SK-N-SH treated with all-trans-retinoic acid at 6 μM for 48 hours (cell line): ENCODE results near the gene MMP23B.

ENCODE experiments used
- ATAC-seq: fragments of 200-7000 bp; cut with Tn5 transposase; 3 replicates; pipeline ENCODE4 v1.9.1; 2020; ENCODE audit warnings: mild to moderate bottlenecking, moderate library complexity
- BACH2 ChIP-seq: fragments of 250-450 bp; sonication (Bioruptor Pico); IDR thresholded peaks from 2 replicates; pipeline ENCODE4 v1.9.0; 2021; ENCODE audit warnings: mild to moderate bottlenecking, borderline replicate concordance
- CSDC2 ChIP-seq: fragments of 250-450 bp; sonication (Bioruptor Pico); IDR thresholded peaks from 2 replicates; pipeline ENCODE4 v1.5.0; 2020; ENCODE audit warnings: mild to moderate bottlenecking, moderate library complexity
- GLIS3 ChIP-seq: fragments of 250-450 bp; sonication (Bioruptor Pico); IDR thresholded peaks from 2 replicates; pipeline ENCODE4 v1.5.0; 2020; ENCODE audit warnings: mild to moderate bottlenecking, moderate library complexity
- ISL1 ChIP-seq: fragments of 250-450 bp; sonication (Bioruptor Pico); IDR thresholded peaks from 2 replicates; pipeline ENCODE4 v2.1.2; 2022; ENCODE audit warnings: mild to moderate bottlenecking, moderate library complexity
- OSR1 ChIP-seq: fragments of 250-450 bp; sonication (Bioruptor Pico); IDR thresholded peaks from 2 replicates; pipeline ENCODE4 v1.8.0; 2022; ENCODE audit warnings: moderate library complexity, mild to moderate bottlenecking, inconsistent platforms
- PPARA ChIP-seq: fragments of 250-450 bp; sonication (Bioruptor Pico); IDR thresholded peaks from 2 replicates; pipeline ENCODE4 v1.5.0; 2020; ENCODE audit warnings: mild to moderate bottlenecking, borderline replicate concordance
- RARB ChIP-seq: fragments of 250-450 bp; sonication (Bioruptor Pico); IDR thresholded peaks from 2 replicates; pipeline ENCODE4 v1.8.0; 2021; ENCODE audit warnings: mild to moderate bottlenecking, moderate library complexity
- SNAI2 ChIP-seq: fragments of 250-450 bp; sonication (Bioruptor Pico); IDR thresholded peaks from 2 replicates; pipeline ENCODE4 v1.5.0; 2020; ENCODE audit warnings: mild to moderate bottlenecking, moderate library complexity
- TCF4 ChIP-seq: fragments of 250-450 bp; sonication (Bioruptor Pico); IDR thresholded peaks from 2 replicates; pipeline ENCODE4 v1.8.0; 2021; ENCODE audit warnings: mild to moderate bottlenecking, moderate library complexity, borderline replicate concordance
- TOX ChIP-seq: fragments of 250-450 bp; sonication (Bioruptor Pico); IDR thresholded peaks from 2 replicates; pipeline ENCODE4 v1.8.0; 2021; ENCODE audit warnings: mild to moderate bottlenecking, moderate library complexity, borderline replicate concordance
- ZC3H10 ChIP-seq: fragments of 250-450 bp; sonication (Bioruptor Pico); IDR thresholded peaks from 2 replicates; pipeline ENCODE4 v1.5.1; 2021; ENCODE audit warnings: mild to moderate bottlenecking, moderate library complexity
- ZFP3 ChIP-seq: fragments of 250-450 bp; sonication (Bioruptor Pico); IDR thresholded peaks from 2 replicates; pipeline ENCODE4 v1.5.0; 2020; ENCODE audit warnings: mild to moderate bottlenecking, moderate library complexity
- ZFP30 ChIP-seq: fragments of 450-650 bp; formaldehyde crosslinking; IDR thresholded peaks from 2 replicates; pipeline ENCODE4 v1.5.0; 2022; ENCODE audit warnings: mild to moderate bottlenecking, moderate library complexity
- ZNF8 ChIP-seq: fragments of 450-650 bp; formaldehyde crosslinking; IDR thresholded peaks from 2 replicates; pipeline ENCODE4 v1.5.0; 2020; ENCODE audit warnings: mild to moderate bottlenecking, moderate library complexity
- TF ChIP-seq, protein P1 (sequence below): fragments of 250-450 bp; sonication (Bioruptor Pico); IDR thresholded peaks from 2 replicates; pipeline ENCODE4 v1.8.0; 2020; ENCODE audit warnings: mild to moderate bottlenecking, moderate library complexity, borderline replicate concordance
- TF ChIP-seq, protein P2 (sequence below): fragments of 250-450 bp; sonication (Bioruptor Pico); IDR thresholded peaks from 2 replicates; pipeline ENCODE4 v1.5.1; 2021; ENCODE audit warnings: mild to moderate bottlenecking, moderate library complexity
- TF ChIP-seq, protein P3 (sequence below): fragments of 250-450 bp; sonication (Bioruptor Pico); IDR thresholded peaks from 2 replicates; pipeline ENCODE4 v1.5.0; 2020; ENCODE audit warnings: mild to moderate bottlenecking, moderate library complexity
- TF ChIP-seq, protein P4 (sequence below): fragments of 250-450 bp; sonication (Bioruptor Pico); IDR thresholded peaks from 2 replicates; pipeline ENCODE4 v1.8.0; 2021; ENCODE audit warnings: low read depth, mild to moderate bottlenecking, moderate library complexity, borderline replicate concordance
- TF ChIP-seq, protein P5 (sequence below): fragments of 250-450 bp; sonication (Bioruptor Pico); IDR thresholded peaks from 2 replicates; pipeline ENCODE4 v1.5.1; 2020; ENCODE audit warnings: low read depth, mild to moderate bottlenecking, moderate library complexity

MMP23B gene

DNA sequence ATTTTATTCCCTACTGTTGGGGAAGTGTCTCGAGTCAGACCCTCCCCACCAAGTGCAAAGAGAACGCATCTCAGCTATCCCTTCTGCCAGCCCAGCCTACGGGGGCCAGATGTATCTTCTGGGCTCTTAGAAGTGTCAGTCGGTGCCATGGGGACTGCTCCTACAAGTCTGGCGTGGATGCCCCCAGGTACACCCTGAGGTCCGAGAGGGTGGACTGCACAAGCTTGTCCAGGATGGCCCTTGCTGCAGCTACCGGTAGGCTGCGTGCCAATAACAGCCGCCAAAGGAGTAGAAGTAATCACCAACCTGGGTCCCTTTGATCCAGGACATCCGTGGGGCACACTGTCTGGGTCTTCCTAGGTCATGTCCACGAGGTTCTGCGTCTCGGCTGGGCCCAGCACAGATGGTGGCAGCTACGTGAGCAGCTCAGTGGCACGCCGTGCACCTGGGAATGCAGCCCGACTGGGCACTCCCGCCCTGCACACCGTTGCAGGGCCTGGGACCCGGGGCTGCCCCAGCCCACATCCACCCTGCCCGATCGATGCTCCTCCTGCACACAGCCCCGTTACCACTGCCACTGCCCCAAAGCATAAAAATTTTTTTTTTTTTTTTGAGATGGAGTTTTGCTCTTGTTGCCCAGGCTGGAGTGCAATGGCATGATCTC is 48.5 kb upstream of the MMP23B start:
- no peak for ATAC-seq
- TF ChIP-seq, protein P1, sequence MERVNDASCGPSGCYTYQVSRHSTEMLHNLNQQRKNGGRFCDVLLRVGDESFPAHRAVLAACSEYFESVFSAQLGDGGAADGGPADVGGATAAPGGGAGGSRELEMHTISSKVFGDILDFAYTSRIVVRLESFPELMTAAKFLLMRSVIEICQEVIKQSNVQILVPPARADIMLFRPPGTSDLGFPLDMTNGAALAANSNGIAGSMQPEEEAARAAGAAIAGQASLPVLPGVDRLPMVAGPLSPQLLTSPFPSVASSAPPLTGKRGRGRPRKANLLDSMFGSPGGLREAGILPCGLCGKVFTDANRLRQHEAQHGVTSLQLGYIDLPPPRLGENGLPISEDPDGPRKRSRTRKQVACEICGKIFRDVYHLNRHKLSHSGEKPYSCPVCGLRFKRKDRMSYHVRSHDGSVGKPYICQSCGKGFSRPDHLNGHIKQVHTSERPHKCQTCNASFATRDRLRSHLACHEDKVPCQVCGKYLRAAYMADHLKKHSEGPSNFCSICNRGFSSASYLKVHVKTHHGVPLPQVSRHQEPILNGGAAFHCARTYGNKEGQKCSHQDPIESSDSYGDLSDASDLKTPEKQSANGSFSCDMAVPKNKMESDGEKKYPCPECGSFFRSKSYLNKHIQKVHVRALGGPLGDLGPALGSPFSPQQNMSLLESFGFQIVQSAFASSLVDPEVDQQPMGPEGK (CRISPR knock-in tag), result no peak
- TF ChIP-seq PPARA (no peak), CSDC2 (CRISPR knock-in tag) (no peak), ZC3H10 (CRISPR knock-in tag) (no peak), GLIS3 (no peak), OSR1 (CRISPR knock-in tag) (no peak), ZNF8 (no peak), ZFP3 (CRISPR knock-in tag) (no peak), TOX (no peak), TCF4 (CRISPR knock-in tag) (no peak), RARB (no peak), ZFP30 (CRISPR knock-in tag) (no peak)
- TF ChIP-seq, protein P2, sequence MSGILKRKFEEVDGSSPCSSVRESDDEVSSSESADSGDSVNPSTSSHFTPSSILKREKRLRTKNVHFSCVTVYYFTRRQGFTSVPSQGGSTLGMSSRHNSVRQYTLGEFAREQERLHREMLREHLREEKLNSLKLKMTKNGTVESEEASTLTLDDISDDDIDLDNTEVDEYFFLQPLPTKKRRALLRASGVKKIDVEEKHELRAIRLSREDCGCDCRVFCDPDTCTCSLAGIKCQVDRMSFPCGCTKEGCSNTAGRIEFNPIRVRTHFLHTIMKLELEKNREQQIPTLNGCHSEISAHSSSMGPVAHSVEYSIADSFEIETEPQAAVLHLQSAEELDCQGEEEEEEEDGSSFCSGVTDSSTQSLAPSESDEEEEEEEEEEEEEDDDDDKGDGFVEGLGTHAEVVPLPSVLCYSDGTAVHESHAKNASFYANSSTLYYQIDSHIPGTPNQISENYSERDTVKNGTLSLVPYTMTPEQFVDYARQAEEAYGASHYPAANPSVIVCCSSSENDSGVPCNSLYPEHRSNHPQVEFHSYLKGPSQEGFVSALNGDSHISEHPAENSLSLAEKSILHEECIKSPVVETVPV (CRISPR knock-in tag), result no peak
- TF ChIP-seq, protein P3, sequence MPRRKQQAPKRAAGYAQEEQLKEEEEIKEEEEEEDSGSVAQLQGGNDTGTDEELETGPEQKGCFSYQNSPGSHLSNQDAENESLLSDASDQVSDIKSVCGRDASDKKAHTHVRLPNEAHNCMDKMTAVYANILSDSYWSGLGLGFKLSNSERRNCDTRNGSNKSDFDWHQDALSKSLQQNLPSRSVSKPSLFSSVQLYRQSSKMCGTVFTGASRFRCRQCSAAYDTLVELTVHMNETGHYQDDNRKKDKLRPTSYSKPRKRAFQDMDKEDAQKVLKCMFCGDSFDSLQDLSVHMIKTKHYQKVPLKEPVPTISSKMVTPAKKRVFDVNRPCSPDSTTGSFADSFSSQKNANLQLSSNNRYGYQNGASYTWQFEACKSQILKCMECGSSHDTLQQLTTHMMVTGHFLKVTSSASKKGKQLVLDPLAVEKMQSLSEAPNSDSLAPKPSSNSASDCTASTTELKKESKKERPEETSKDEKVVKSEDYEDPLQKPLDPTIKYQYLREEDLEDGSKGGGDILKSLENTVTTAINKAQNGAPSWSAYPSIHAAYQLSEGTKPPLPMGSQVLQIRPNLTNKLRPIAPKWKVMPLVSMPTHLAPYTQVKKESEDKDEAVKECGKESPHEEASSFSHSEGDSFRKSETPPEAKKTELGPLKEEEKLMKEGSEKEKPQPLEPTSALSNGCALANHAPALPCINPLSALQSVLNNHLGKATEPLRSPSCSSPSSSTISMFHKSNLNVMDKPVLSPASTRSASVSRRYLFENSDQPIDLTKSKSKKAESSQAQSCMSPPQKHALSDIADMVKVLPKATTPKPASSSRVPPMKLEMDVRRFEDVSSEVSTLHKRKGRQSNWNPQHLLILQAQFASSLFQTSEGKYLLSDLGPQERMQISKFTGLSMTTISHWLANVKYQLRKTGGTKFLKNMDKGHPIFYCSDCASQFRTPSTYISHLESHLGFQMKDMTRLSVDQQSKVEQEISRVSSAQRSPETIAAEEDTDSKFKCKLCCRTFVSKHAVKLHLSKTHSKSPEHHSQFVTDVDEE, result no peak
- TF ChIP-seq, protein P4, sequence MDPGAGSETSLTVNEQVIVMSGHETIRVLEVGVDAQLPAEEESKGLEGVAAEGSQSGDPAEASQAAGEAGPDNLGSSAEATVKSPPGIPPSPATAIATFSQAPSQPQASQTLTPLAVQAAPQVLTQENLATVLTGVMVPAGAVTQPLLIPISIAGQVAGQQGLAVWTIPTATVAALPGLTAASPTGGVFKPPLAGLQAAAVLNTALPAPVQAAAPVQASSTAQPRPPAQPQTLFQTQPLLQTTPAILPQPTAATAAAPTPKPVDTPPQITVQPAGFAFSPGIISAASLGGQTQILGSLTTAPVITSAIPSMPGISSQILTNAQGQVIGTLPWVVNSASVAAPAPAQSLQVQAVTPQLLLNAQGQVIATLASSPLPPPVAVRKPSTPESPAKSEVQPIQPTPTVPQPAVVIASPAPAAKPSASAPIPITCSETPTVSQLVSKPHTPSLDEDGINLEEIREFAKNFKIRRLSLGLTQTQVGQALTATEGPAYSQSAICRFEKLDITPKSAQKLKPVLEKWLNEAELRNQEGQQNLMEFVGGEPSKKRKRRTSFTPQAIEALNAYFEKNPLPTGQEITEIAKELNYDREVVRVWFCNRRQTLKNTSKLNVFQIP (CRISPR knock-in tag), result no peak

DNA sequence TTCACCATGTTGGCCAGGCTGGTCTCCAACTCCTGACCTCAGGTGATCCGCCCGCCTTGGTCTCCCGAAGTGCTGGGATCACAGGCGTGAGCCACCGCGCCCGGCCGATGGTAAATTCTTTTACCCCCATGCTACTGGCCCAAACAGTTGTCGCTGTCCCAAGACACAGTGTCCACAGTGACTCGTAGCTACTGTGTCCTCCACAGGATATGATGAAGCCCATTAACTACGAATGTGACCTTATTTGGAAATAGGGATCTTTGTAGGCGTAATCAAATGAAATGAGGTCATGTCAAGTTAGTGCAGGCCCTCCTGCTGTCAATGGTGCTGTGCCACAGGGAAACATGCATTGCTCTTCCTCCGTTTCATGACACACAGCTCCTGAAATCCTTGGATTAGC is 40.5 kb upstream of the MMP23B start:
- TF ChIP-seq SNAI2 (CRISPR knock-in tag), result no peak
- TF ChIP-seq TCF4 (CRISPR knock-in tag), result no peak
- TF ChIP-seq CSDC2 (CRISPR knock-in tag), result no peak
- TF ChIP-seq, protein P1 (CRISPR knock-in tag), result no peak
- no peak for TF ChIP-seq ZFP30 (CRISPR knock-in tag)
- TF ChIP-seq, protein P2 (CRISPR knock-in tag), result no peak
- TF ChIP-seq GLIS3, result no peak
- no peak for TF ChIP-seq ISL1
- no peak for TF ChIP-seq BACH2 (CRISPR knock-in tag)
- no peak for TF ChIP-seq RARB
- no peak for TF ChIP-seq PPARA
- no peak for TF ChIP-seq ZFP3 (CRISPR knock-in tag)
- TF ChIP-seq ZC3H10 (CRISPR knock-in tag), result no peak
- TF ChIP-seq, protein P5, sequence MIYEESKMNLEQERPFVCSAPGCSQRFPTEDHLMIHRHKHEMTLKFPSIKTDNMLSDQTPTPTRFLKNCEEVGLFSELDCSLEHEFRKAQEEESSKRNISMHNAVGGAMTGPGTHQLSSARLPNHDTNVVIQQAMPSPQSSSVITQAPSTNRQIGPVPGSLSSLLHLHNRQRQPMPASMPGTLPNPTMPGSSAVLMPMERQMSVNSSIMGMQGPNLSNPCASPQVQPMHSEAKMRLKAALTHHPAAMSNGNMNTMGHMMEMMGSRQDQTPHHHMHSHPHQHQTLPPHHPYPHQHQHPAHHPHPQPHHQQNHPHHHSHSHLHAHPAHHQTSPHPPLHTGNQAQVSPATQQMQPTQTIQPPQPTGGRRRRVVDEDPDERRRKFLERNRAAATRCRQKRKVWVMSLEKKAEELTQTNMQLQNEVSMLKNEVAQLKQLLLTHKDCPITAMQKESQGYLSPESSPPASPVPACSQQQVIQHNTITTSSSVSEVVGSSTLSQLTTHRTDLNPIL (CRISPR knock-in tag), result no peak
- ATAC-seq, result no peak
